HG03571 (cell line): ENCODE results near the gene SERGEF.

Experiments
- ATAC-seq: cut with Tn5 transposase; IDR thresholded peaks from one replicate; pipeline ENCODE4 v1.9.1; 2021; ENCODE audit not compliant: unreplicated experiment

SERGEF gene

GRCh38 chr11:17753153-17753552 lies 259.7 kb downstream of the SERGEF start:
- no peak for ATAC-seq

GRCh38 chr11:17752144-17752543 lies 260.7 kb downstream of the SERGEF start:
- no peak for ATAC-seq

DNA sequence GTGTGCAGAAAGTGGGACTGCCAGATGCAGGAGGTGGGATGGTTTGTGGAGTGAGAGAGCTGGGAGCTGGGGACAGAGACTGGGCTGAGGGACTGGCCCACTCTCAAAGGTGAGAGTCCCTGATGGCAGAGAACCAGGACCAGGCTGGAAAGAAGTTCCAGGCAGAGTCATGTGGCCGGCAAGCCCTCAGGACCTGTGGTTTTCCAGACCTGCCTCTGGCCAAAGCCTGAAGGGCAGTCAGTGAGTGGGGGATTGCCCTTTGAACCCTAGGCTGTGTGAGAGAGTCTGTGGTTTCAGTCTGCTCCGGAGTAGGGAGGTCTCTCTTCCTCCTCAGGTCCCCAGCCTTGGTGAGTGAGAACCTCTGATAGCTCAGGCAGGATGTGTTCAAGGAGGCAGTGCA lies 261.3 kb downstream of the SERGEF start:
- no peak for ATAC-seq

- no peak for ATAC-seq
Observed at GRCh38 chr11:17750801-17751165, 262.1 kb downstream of the SERGEF start.

GRCh38 chr11:17750013-17750800 lies 262.6 kb downstream of the SERGEF start:
- ATAC-seq, result no peak

- ATAC-seq, result no peak
Observed at GRCh38 chr11:17748761-17749721, 263.8 kb downstream of the SERGEF start.

DNA sequence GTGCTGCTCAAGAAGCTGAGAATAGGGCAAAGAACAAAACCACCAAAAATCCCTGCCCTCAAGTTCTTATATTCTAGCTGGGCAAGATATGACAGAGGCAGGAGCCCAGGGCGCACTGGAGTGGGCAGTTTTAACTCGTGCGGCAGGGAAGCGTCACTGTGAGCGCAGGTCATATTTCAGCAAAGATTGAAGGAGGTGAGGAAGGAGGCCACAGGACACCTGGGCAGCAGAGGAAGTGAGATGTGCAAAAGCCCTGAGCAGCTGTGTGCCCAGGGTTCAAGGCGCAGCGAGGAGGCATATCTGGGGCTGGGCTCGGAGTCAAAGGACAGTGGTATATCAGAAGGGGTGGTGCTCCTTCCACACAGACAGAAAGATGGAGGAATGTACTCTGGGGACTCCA lies 264.8 kb downstream of the SERGEF start:
- ATAC-seq, result no peak

GRCh38 chr11:17747131-17747955 lies 265.5 kb downstream of the SERGEF start:
- ATAC-seq, result no peak

GRCh38 chr11:17746096-17746495 lies 266.8 kb downstream of the SERGEF start:
- no peak for ATAC-seq

- ATAC-seq, result no peak
Observed at GRCh38 chr11:17745023-17745772, 267.6 kb downstream of the SERGEF start.

DNA sequence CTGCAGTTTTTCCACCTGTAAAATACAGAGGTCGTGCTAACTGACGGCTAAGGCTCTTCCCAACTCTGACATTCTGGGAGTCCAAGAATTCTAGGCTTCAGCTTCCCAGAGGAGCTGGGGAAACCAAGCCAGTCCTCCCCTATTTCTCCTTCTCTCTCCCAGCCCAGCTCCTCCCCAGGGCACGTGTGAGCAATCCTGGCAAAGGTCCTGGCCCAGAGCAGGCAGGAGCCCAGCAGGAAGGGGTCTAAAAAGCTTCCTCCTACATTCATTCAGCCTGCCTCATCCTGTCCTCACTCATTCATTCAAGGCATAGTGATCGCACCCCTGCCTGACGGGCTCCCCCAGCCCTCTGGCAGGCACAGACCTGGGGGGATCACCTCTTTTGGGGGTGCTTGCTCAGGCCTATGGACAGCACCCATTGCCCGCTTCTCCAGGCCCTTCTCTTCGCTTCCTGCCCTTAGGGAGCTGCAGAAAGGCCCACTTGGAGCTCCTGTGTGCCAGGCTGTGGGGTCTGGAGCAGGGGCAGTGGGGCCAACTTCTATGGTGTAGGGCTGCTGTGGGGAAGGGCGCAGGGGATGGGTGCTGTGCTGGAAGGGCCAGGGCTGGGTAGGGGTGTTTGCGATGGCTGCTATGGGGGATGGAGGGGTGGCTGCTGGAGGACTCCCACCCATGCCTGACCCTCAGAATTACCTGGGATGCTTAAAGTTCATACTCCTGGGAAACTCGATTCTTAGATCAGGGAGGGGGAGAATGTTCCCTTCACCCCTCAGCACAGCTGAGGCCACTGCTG lies 268.5 kb downstream of the SERGEF start:
- ATAC-seq, result no peak

DNA sequence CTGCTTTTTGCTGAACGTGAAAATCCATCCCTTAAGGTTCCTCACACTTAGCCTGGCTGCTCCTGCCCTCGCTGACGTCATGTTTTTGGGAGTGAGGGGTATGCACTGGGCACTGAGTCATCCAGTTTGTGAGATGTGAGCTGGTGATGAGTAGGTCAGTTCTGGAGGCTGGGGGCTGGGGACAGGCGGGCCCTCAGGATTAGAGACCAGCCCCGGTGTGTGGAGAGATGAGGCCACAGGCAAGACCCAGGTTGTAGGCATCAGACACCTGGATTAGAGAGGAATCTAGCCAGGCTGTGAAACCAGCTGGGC lies 269.1 kb downstream of the SERGEF start:
- no peak for ATAC-seq

- ATAC-seq, result no peak
Observed at GRCh38 chr11:17743026-17743807, 269.6 kb downstream of the SERGEF start.

- no peak for ATAC-seq
Observed at GRCh38 chr11:17742019-17742418, 270.8 kb downstream of the SERGEF start.

GRCh38 chr11:17741487-17741886 lies 271.4 kb downstream of the SERGEF start:
- no peak for ATAC-seq

- ATAC-seq, result no peak
Observed at GRCh38 chr11:17740649-17741235, 272.1 kb downstream of the SERGEF start.

DNA sequence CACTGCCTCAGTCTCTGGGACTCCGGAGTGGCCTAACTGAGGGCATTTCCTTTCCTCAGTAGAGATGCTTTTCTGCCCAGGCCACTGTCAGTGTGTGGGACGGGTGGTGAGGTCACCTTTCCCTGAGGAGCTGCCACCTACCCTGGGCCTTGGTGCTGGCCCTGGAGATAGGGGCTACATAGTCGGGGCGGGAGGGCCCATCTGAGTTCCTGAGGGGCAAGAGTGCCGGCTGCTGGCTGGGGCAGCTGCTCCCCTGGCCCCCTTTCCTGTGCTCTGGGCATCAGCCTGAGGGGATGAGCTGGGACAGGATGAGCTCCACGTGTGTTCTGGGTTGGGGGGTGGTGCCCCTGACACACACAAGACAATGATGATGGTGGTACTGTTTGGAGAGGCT lies 272.9 kb downstream of the SERGEF start:
- ATAC-seq, result no peak

DNA sequence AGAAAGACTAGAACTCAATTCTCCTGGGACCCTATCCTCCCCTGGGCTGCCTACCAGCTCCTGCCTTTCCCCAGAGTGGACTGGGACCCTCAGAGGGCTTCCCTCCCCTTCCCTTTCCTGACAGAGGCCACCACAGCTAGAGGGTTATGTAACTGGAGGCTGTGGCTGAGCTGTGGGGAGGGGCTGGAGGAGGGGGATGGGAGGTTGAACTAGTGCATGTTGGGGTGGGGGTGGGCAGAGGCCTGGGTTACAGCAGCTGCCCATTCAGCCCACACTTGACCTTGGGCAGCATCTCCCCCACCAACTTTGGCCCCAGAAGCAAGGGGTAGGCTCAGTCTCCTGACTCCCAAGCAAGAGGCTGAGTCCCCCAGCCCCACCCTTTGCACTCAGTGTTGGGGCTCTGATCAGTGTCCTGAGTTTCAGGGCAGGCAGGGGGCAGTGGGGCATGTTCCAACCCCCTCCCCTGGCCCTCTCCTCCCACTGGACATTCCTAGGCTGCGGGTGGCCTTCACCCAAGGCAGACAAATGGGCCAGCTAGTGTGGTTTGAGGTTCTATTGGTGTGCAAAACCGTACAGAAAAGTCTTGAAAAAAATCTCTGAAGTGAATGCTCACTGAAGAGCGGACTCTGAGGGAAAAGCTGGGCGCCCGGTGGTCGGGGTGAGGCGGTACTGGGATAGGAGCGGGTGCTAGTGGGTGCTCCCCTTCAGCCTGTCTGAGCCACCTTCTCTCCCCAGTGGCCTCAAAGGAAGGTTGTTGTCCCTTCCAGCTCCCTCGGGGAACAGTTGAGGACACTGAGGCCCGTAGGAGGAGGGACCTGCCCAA lies 274.5 kb downstream of the SERGEF start:
- no peak for ATAC-seq
